T47D (cell line): ENCODE results near the gene IL1R1.
A peak's percentile ranks its signal among the peaks of the same experiment; 100 is the strongest.

Source experiments
- DNase-seq, 2 experiments: peaks; one replicate each; pipeline versions ENCODE4 v3.0.0 to v3.0.0-alpha.2; 2011 to 2012; ENCODE audit warnings: low read depth in 1 of 2, low spot score in 1 of 2
- JUND ChIP-seq: IDR thresholded peaks from 2 replicates; pipeline ENCODE4 v1.6.1; 2012; ENCODE audit warnings: low read depth
- in situ Hi-C: cut with HindIII; loops from 2 replicates; pipeline ENCODE4 v1.10.0; 2016; ENCODE audit warnings: low sequenced_read_pairs, low pct_unique_long_range_greater_than_20kb

IL1R1 gene

GRCh38 chr2:102149644-102150455, 7.3 kb downstream of the IL1R1 start:
- in situ Hi-C loops, result no loop called here
- DNase-seq, result no peak

GRCh38 chr2:102154364-102154763, 11.8 kb downstream of the IL1R1 start:
- TF ChIP-seq JUND, result no peak
- DNase-seq, result no peak
- in situ Hi-C loops, result no loop called here

More at GRCh38 chr2:102149644-102150455, 7.3 kb downstream of the IL1R1 start:
- TF ChIP-seq JUND, result no peak

GRCh38 chr2:102154946-102155702, 12.6 kb downstream of the IL1R1 start:
- no peak for TF ChIP-seq JUND
- in situ Hi-C loops, result no loop called here
- no peak for DNase-seq

- no peak for TF ChIP-seq JUND
- in situ Hi-C loops, result no loop called here
- DNase-seq, result no peak
These were observed 13.4 kb downstream of the IL1R1 start for GRCh38 chr2:102155703-102156515.

- no peak for DNase-seq
- in situ Hi-C loops, result no loop called here
- TF ChIP-seq JUND, result no peak
These were observed 15.6 kb downstream of the IL1R1 start for GRCh38 chr2:102158011-102158755.

GRCh38 chr2:102159295-102159694, 16.7 kb downstream of the IL1R1 start:
- in situ Hi-C loops, result no loop called here
- peak in 1 of 2 experiments; percentile 6 for DNase-seq
- no peak for TF ChIP-seq JUND

- peak in 1 of 2 experiments; percentile 73 for DNase-seq
- no peak for TF ChIP-seq JUND
- in situ Hi-C loops, result no loop called here
These were observed 23.8 kb downstream of the IL1R1 start for GRCh38 chr2:102166189-102166845.

- in situ Hi-C loops, result no loop called here
These were observed 25.7 kb downstream of the IL1R1 start for GRCh38 chr2:102168026-102168771.

GRCh38 chr2:102171946-102172345, 29.4 kb downstream of the IL1R1 start:
- no peak for TF ChIP-seq JUND
- in situ Hi-C loops, result no loop called here
- no peak for DNase-seq

More at GRCh38 chr2:102168026-102168771, 25.7 kb downstream of the IL1R1 start:
- no peak for DNase-seq
- no peak for TF ChIP-seq JUND

GRCh38 chr2:102172745-102173144, 30.2 kb downstream of the IL1R1 start:
- no peak for TF ChIP-seq JUND

GRCh38 chr2:102176172-102176571, 33.6 kb downstream of the IL1R1 start:
- in situ Hi-C loops, result no loop called here
- TF ChIP-seq JUND, result no peak
- DNase-seq, result no peak

More at GRCh38 chr2:102172745-102173144, 30.2 kb downstream of the IL1R1 start:
- no peak for DNase-seq
- in situ Hi-C loops, result no loop called here
